Stimulated activated CD8-positive, alpha-beta memory T cell treated with anti-CD3 and anti-CD28 coated beads, Interleukin-12 subunit alpha, Interleukin-12 subunit beta, amount 100 ng/mL, for 24 hours (primary cell): ENCODE measurements around the gene ZNF423.

ENCODE experiments used
- DNase-seq: peaks from one replicate; pipeline ENCODE4 v3.0.0-alpha.2; 2020; ENCODE audit errors: extremely low read depth

ZNF423 gene

GRCh38 chr16:49785970-49786369 lies 69.9 kb downstream of the ZNF423 start:
- DNase-seq = no peak

- DNase-seq = no peak
Observed at GRCh38 chr16:49782405-49782804, 73.5 kb downstream of the ZNF423 start.

- no peak for DNase-seq
Observed at GRCh38 chr16:49781401-49781800, 74.5 kb downstream of the ZNF423 start.

GRCh38 chr16:49780433-49780832 lies 75.5 kb downstream of the ZNF423 start:
- DNase-seq = no peak

- no peak for DNase-seq
Observed at GRCh38 chr16:49779979-49780378, 75.9 kb downstream of the ZNF423 start.

GRCh38 chr16:49778202-49778930 lies 77.5 kb downstream of the ZNF423 start:
- DNase-seq = no peak

- no peak for DNase-seq
Observed at GRCh38 chr16:49776734-49777133, 79.2 kb downstream of the ZNF423 start.

GRCh38 chr16:49776085-49776595 lies 79.8 kb downstream of the ZNF423 start:
- no peak for DNase-seq

GRCh38 chr16:49775581-49775980 lies 80.3 kb downstream of the ZNF423 start:
- no peak for DNase-seq

GRCh38 chr16:49775018-49775417 lies 80.9 kb downstream of the ZNF423 start:
- DNase-seq = no peak

- no peak for DNase-seq
Observed at GRCh38 chr16:49773534-49774475, 82.1 kb downstream of the ZNF423 start.

- DNase-seq = no peak
Observed at GRCh38 chr16:49767998-49768397, 87.9 kb downstream of the ZNF423 start.

GRCh38 chr16:49767414-49767813 lies 88.5 kb downstream of the ZNF423 start:
- no peak for DNase-seq

GRCh38 chr16:49766225-49766624 lies 89.7 kb downstream of the ZNF423 start:
- DNase-seq = no peak

- DNase-seq = no peak
Observed at GRCh38 chr16:49763826-49764225, 92.1 kb downstream of the ZNF423 start.

GRCh38 chr16:49760815-49761214 lies 95.1 kb downstream of the ZNF423 start:
- DNase-seq = no peak

GRCh38 chr16:49757559-49758069 lies 98.3 kb downstream of the ZNF423 start:
- no peak for DNase-seq

GRCh38 chr16:49756775-49757558 lies 98.9 kb downstream of the ZNF423 start:
- no peak for DNase-seq

GRCh38 chr16:49755716-49756505 lies 100.0 kb downstream of the ZNF423 start:
- no peak for DNase-seq

GRCh38 chr16:49755313-49755620 lies 100.6 kb downstream of the ZNF423 start:
- no peak for DNase-seq
